Right cardiac atrium (tissue), 5 donors: ENCODE data around the gene ZFAND2B. TPM values are rescaled to one million over a fixed set of nuclear protein-coding genes. Genes with fewer than 3 reads are reported as not detected.
A peak's percentile ranks its signal among the peaks of the same experiment; 100 is the strongest.

Experiments used
- ATAC-seq, 2 donors: fragments of 200-7000 bp; cut with Tn5 transposase; one replicate each; pipeline versions ENCODE4 v1.8.0 to v1.9.1; 2020; ENCODE audit warnings: moderate library complexity in 2 of 2, mild to moderate bottlenecking in 1 of 2
- DNase-seq, 3 donors: peaks; one replicate each; pipeline ENCODE4 v3.0.0-alpha.2; 2020
- H3K27ac ChIP-seq: one replicate; pipeline ENCODE4 v1.5.1; 2013; ENCODE audit warnings: mild to moderate bottlenecking, low read length, control low read depth, moderate library complexity
- H3K27me3 ChIP-seq: one replicate; pipeline ENCODE4 v1.6.1; 2013; ENCODE audit not compliant: control insufficient read depth, insufficient read depth
- H3K4me1 ChIP-seq: one replicate; pipeline ENCODE4 v1.6.1; 2013; ENCODE audit warnings: low read length; ENCODE audit not compliant: control insufficient read depth, insufficient read depth
- H3K4me3 ChIP-seq: one replicate; pipeline ENCODE4 v1.5.1; 2013; ENCODE audit warnings: low read length, control low read depth
- H3K9me3 ChIP-seq: one replicate; pipeline ENCODE4 v1.6.1; 2013; ENCODE audit warnings: low read length; ENCODE audit not compliant: control insufficient read depth
- WGBS: extraction: QIAGEN DNeasy Blood & Tissue Kit; methylation state at CpG from one replicate; pipeline ENCODE4 v1.1.7; 2013; 5-methylcytosine and 5-hydroxymethylcytosine counted together
- intact Hi-C, 4 donors: fragments of 100-400 bp; cut with DNase I; formaldehyde crosslinking; loops; one replicate each; pipeline versions ENCODE4 v1.11.0 to v1.14.0; 2022 to 2023
- polyA plus RNA-seq: library from polyadenylated mRNA; stranded (reverse); fragments of 200-250 nt; gene quantifications from one replicate; pipeline ENCODE4 v1.2.3, GENCODE V29; 2013
- total RNA-seq, 4 donors: library from RNA; stranded (reverse); fragmentation: NEBNext Ultra II Directional; extraction: Animal tissue kit (Norgen Biotek cat#: 25700); gene quantifications; one replicate each; pipeline ENCODE4 v1.2.1, GENCODE V29; 2021
- donor health status: healthy with polysubstance abuse.
- donor health status: DM: no; HTN: yes; CAD: no.
- donor health status: DM: no; HTN: no; CAD: no.
- donor health status: DM: no; HTN: yes; CAD: no; lungs with severe emphysema.
- donor health status: DM: yes; HTN: yes; CAD: no.

ZFAND2B gene
- total and polyA plus RNA-seq, 5 donors = 21.8 to 28.9 (median 23.6) TPM

DNA sequence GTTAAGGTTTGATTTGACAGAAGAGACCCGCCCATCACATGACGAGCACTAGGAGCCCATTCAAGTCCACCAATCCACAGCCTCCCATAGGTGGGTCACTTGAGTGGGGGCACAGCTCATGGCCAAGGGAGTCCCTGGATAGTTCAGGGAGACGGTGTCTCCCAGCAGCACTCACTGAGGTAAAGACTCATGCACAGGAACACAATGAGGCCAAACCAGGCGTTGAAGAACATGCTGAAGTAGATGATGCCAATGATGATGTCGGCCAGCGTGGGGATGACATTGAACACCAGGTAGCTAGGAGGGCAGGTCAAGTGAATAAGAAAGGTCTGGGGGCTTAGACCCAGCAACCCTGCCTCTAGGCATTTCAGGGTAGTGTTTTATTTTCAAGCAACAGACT lies 8.2 kb downstream of the ZFAND2B start:
- Histone ChIP-seq H3K27ac (no peak overlapping the region), H3K27me3 (no peaks in the 10 kb centered on the region), H3K4me3 (no peak overlapping the region), H3K9me3 (no peaks in the 10 kb centered on the region), H3K4me1 (peaks cover 5% of the 10 kb centered on the region)
- DNase-seq (no peak), ATAC-seq (no peak)
- intact Hi-C loops = loop anchor here in 1 of 4 donors (5.0 kb wide), 1 partner anchor 37 kb away; the partner anchor contains the start of genes CNPPD1 and RETREG2
- WGBS = 85% methylated on average over 6 of the region's 6 CpGs

DNA sequence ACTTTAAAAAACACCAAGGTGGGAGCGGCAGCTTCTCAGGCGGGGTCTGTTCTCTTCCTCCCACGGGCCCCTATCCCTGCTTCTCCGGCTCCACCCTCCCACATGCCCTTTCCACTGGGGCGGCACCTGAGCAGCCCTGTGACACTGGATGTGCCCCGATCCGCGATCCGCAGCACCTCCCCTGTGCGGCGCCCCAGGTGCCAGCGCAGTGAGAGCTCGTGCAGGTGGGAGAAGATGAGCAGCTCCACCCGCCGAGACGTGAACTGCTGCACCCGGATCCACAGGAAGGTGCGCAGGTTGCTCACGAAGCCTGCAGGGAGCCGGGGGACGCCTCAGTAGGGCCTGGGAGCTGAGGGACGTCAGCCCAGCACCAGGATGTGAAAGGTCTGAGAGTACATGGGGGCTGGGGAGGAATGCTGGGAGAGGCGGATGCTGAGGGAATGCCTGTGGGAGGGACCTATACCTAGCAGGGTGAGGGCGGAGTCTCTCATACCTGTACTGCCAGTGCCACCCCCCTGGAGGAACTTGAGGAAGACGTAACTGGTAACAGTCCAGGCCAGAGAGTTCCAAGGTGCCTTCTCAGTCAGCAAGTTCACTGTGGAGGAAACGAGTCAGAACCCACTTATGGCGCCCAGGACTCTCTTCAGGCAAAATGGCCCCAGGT lies 9.4 kb downstream of the ZFAND2B start:
- Histone ChIP-seq H3K27ac (no peak overlapping the region), H3K4me3 (no peak overlapping the region), H3K4me1 (peaks cover 6% of the 10 kb centered on the region), H3K27me3 (no peaks in the 10 kb centered on the region), H3K9me3 (no peaks in the 10 kb centered on the region)
- 94% methylated on average over 27 of the region's 27 CpGs for WGBS
- intact Hi-C loops = no loop called here
- ATAC-seq = no peak
- peak in 2 of 3 donors; percentile 60 to 62 for DNase-seq

DNA sequence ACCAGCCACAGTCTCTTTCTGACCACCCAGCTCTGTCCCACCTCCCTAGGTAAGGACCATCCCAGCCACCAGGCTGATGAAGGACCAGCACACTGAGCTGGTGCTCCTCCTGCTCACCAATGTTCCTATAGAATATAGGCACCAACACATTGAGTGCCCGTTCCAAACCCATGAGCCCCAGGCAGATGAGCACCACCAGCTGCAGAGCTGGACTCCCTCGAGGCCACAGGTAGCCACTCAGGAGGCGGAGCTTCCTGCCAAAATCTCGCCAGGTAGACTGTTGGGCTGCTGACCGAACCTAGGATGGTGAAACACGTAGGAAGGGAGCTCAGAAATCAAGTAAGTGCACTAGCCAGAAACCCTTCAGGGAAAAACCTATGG lies 9.9 kb downstream of the ZFAND2B start:
- Histone ChIP-seq H3K27ac (no peak overlapping the region), H3K4me1 (peaks cover 6% of the 10 kb centered on the region), H3K4me3 (no peak overlapping the region), H3K9me3 (no peaks in the 10 kb centered on the region), H3K27me3 (no peaks in the 10 kb centered on the region)
- ATAC-seq = no peak
- intact Hi-C loops = no loop called here
- no peak for DNase-seq
- 91% methylated on average over 6 of the region's 6 CpGs for WGBS

DNA sequence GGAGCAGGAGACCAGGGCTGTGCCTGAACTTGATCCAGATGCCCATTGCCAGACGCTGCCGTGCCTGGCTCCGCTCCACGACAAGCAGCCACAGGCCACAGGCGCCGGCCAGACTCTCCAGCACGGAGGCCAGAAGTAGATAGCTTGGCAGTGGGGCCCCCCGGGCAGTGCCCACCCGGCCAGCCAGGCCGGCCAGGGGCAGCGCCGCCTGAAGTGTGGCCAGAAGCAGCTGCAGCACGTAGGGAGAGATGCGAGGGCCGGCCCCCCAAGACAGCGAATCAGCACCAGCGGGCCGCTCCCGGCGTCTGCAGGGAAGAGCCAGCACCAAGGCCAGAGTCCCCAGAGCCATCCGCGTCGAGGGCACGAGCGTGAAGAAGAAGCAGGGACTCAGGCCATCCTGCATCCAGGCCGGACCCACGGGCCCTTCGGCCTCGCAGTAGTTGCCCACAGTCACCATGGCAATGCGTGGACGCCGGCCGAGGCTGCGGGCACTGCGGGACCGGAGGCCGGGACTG lies 11.7 kb downstream of the ZFAND2B start:
- intact Hi-C loops = no loop called here

DNA sequence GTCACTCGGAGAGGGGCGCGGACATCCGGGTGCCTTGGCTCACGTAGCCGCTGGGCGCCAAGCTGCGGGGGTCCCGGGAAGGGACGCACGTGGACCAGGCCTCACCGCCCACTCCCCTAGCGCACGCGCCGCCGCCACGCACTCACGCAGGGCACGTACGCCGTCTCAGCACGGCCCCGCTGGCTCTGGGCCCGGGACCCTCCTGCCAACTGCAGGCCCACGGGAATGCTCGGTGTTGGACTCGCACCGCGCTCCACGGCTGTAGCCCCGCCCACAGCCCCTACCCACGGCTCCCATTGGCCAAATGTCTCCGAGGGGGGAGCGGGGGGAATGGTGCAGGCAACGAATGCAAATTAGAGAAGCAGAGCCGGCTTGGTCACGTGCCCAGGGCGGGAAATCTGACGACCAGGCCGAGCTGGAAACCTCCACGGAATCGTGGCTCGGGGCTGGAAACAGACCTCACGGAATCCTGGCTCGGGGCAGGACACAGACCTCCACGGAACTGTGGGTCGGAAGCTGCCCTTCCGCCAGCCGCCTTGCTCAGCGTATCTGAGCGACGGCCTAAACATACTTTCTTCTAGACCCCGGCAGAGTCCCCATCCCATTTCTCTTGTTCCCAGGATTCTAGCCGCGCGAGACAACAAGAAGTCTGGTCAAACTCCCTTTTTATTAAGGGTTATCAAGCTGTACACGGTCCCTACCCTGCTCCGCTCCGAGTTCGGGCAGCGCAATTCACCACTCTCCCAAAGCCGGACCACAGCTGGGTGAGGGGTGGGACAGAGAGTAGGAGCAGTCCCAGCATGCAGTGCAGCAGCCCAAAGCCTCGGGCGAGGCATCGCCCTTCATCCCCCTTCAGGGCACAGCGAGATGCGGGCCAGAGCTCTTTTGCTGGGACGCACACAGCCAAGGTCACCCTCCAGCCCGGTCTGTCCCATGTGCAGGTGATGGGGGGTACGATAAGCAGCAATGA lies 12.4 kb downstream of the ZFAND2B start, which contains the start of gene ABCB6:
TSS of gene ABCB6 (minus strand) at position 227 of the 970 bp plus-strand sequence. CDS start 285 bp downstream, outside the sequence.
- H3K27me3 ChIP-seq = no peaks in the 10 kb centered on the region
- WGBS = 6% methylated on average over 71 of the region's 71 CpGs
- H3K9me3 ChIP-seq = no peaks in the 10 kb centered on the region
- DNase-seq (peak; percentile 99 to 100 (median 99)), ATAC-seq (peak; percentile 91)
- peak within 1 kb of the TSS; percentile 11 for H3K4me3 ChIP-seq
- peak within 1 kb of the TSS; percentile 79 for H3K27ac ChIP-seq
- intact Hi-C loops = no loop called here
- peaks cover 6% of the 10 kb centered on the region for H3K4me1 ChIP-seq

More for the DNA sequence above, 11.7 kb downstream of the ZFAND2B start:
- no peaks in the 10 kb centered on the region for H3K27me3 ChIP-seq
- H3K4me3 ChIP-seq = peak overlapping the region; percentile 11
- peak overlapping the region; percentile 79 for H3K27ac ChIP-seq
- peak; percentile 80 to 92 (median 90) for DNase-seq
- H3K9me3 ChIP-seq = no peaks in the 10 kb centered on the region
- H3K4me1 ChIP-seq = peaks cover 6% of the 10 kb centered on the region
- ATAC-seq = peak; percentile 60 to 69
- WGBS = under 1% methylated on average over 37 of the region's 37 CpGs

DNA sequence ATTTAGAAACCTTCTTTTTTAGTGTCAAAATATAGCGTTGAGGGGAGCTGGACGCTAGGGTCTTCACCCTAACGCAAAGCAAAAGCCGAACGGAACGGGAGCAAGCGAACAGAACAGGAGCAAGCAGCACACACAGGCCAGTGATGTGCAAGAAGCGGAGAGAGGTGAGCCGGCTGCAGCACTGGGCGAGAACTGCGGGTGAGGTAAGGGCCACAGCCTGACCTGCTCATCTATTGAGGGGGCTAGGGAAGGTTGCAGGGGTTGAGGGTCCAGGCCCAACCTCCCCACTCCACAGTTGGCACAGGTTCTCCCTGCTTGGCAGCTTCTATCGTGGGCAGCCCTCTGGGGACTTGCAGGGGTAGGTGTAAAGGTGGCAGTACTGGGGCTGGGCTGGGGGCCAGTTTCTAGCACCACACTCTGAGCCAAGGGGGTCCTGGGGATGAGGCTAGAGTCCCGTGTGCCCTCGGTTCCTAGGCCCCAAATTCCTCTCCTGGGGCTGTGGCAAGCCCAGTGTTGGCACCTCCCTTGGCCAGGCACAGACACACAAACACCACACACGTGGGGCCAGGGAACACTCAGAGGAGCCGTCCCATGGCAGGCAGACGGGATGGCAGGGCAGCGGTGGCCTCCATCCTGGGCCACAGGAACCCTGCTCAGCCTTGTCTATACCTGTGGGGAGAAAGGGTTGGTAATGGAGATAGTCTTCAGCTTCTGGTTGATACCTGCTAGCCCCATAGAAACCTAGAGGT lies 13.4 kb downstream of the ZFAND2B start:
- Histone ChIP-seq H3K4me3 (no peak overlapping the region), H3K9me3 (no peaks in the 10 kb centered on the region), H3K27me3 (no peaks in the 10 kb centered on the region), H3K27ac (no peak overlapping the region), H3K4me1 (peaks cover 6% of the 10 kb centered on the region)
- peak in 1 of 3 donors; percentile 60 for DNase-seq
- 87% methylated on average over 18 of the region's 18 CpGs for WGBS
- no peak for ATAC-seq
- intact Hi-C loops = no loop called here

DNA sequence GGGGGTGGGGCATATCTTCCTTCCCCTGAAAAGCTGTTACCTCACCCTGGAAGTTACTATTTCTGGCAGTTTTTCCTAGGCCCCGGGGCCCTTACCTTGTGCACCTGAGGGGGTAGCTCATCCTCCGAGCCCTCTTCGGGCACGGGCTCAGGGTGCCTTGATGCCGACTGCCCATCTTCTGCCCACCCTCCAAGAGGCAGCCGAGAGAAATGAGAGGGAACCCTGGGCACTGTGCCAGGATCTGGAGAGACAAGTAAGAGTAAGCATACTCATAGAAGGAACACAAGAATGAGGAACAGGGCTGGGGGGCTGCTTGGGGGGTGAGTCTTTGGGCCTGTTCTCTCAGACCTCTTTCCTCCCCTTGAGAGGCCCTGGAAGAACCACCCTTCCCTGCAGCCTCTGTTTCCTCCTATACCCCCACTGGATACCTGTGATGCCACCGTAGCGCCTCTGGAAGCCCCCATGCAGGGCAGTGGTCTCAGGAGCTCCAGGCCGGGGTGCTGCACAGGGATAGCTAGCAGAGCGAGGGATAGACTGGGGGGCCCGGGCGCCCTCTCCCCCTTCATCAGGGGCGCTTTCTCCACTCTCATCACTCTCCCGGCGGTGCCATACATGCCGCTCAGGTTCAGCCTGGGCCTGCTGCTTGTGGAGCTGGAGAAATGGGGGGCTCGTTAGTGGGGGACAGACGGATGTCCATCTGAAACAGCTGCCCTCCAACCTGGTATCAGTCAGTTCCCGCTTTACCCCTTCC lies 14.2 kb downstream of the ZFAND2B start:
- intact Hi-C loops = no loop called here
- H3K27ac ChIP-seq = no peak overlapping the region
- WGBS = 89% methylated on average over 19 of the region's 19 CpGs

DNA sequence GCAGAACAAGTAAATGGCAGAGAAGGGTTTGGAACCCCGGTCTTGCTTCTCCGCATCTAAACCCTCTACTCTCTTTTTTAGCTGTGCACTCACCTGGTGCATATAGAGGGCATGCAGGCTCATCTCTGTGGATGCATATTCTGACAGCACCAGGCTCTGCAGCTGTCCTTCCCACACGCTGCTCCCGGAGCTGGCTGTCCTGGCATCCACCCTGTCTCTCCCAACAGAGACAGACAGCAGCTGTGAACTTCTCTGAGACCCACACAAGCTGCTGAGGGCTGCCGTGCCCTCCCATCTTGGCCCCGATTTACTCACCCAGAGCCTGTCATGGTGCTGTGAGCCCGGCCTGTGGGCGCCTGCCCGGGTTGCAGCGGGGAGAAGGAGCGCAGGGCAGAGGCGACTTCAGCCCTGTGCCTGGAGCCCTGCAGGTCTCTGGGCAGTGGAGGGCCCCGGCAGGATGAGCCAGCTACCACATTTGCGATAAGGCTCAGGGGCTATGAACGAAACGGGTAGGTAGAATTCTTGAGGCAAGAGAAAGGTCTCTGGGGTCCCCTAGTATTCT lies 15.5 kb downstream of the ZFAND2B start:
- 92% methylated on average over 16 of the region's 16 CpGs for WGBS
- H3K27ac ChIP-seq = no peak overlapping the region

More for the DNA sequence above, 14.2 kb downstream of the ZFAND2B start:
- no peak for ATAC-seq
- H3K4me3 ChIP-seq = no peak overlapping the region
- peak in 2 of 3 donors; percentile 55 to 60 for DNase-seq
- peaks cover 6% of the 10 kb centered on the region for H3K4me1 ChIP-seq
- no peaks in the 10 kb centered on the region for H3K9me3 ChIP-seq
- H3K27me3 ChIP-seq = no peaks in the 10 kb centered on the region

DNA sequence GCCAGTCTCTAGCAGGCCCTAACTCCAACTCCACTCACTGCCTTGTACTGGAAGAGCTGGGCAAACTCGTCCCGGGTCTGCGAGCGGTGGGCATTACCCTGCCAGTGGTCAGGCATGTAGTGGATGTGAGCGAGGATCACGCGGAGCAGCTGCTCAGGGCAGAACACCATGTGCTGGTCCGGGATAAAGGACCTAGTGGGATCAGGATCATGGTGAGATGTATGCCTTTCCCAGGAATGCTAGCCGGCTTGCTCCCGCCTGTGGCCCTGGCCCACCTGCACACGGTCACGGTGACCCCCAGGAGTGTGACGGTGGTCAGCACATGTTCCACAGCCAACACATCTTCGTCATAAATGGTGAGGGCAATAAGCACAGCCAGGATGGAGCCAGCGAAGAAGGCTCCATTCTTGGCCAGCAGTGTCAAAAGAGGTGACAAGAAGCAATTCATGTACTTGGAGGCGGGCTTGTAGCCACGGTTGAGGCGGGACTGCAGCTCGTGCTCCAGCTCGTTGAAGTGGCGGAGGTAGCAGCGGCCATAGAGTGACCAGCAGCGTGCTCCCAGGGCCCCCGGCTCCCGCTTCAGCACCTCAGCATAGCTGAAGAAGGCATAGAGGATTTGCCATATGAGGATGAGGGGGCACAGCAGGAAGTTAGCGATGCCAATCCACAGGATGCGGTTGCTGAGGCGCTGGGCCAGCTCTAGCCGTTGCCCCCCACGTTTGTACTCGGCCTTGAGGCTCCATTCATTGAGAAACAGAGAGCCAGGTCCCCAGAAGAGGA lies 17.4 kb downstream of the ZFAND2B start:
- H3K9me3 ChIP-seq = no peaks in the 10 kb centered on the region
- ATAC-seq = no peak
- H3K4me3 ChIP-seq = no peak overlapping the region
- H3K4me1 ChIP-seq = peaks cover 15% of the 10 kb centered on the region
- intact Hi-C loops = no loop called here
- no peaks in the 10 kb centered on the region for H3K27me3 ChIP-seq
- DNase-seq = no peak
- 91% methylated on average over 31 of the region's 31 CpGs for WGBS
- H3K27ac ChIP-seq = no peak overlapping the region

More for the DNA sequence above, 15.5 kb downstream of the ZFAND2B start:
- ATAC-seq (no peak), DNase-seq (peak in 1 of 3 donors; percentile 44)
- no peak overlapping the region for H3K4me3 ChIP-seq
- no peaks in the 10 kb centered on the region for H3K27me3 ChIP-seq
- peaks cover 6% of the 10 kb centered on the region for H3K4me1 ChIP-seq
- no peaks in the 10 kb centered on the region for H3K9me3 ChIP-seq
- intact Hi-C loops = no loop called here
